ENCODE data around the gene PCID2.

- TF ChIP-seq CTCF (IDR thresholded peaks at IDR 0.05), result no peak
- TF ChIP-seq REST (IDR thresholded peaks at IDR 0.05; ENCODE audit: low read depth, low read length), result no peak
- no peak for TF ChIP-seq GATA2 (CRISPR knock-in tag; IDR thresholded peaks at IDR 0.05)
- TF ChIP-seq CHD2 (IDR thresholded peaks at IDR 0.05; ENCODE audit: low read length, partially characterized antibody), result no peak
- TF ChIP-seq ELF1 (IDR thresholded peaks at IDR 0.05), result no peak
- TF ChIP-seq RAD21 (IDR thresholded peaks at IDR 0.05; ENCODE audit: low read length), result no peak
- no peak for TF ChIP-seq EZH2phosphoT487 (IDR thresholded peaks at IDR 0.05; ENCODE audit: borderline replicate concordance, low read depth)
- no peak for TF ChIP-seq POLR2AphosphoS5 (IDR thresholded peaks at IDR 0.05; ENCODE audit: low read depth, low read length)
- TF ChIP-seq ZBTB33 (IDR thresholded peaks at IDR 0.05; ENCODE audit: borderline replicate concordance, low read depth), result no peak
- TF ChIP-seq JUND (IDR thresholded peaks at IDR 0.05), result no peak
- TF ChIP-seq MAX (IDR thresholded peaks at IDR 0.05; ENCODE audit: low read depth), result no peak
- TF ChIP-seq EP300 (IDR thresholded peaks at IDR 0.05; ENCODE audit: borderline replicate concordance in 1 of 2, low read depth in 1 of 2, low read length in 1 of 2), result no peak
Measured at GRCh38 chr13:113202912-113203311, 5.6 kb downstream of the PCID2 start.

Data from SK-N-SH (cell line).